Omental fat pad (tissue), 4 donors: Measurements from ENCODE around the gene KCNJ3. TPM values are rescaled to one million over a fixed set of nuclear protein-coding genes. Genes with fewer than 3 reads are reported as not detected.

Experiments
- ATAC-seq: fragments of 150-250 bp; one replicate; pipeline ENCODE4 v1.9.1; 2016; ENCODE audit warnings: mild to moderate bottlenecking, moderate library complexity; ENCODE audit not compliant: low FRiP score
- DNase-seq: peaks from one replicate; pipeline ENCODE4 v3.0.0-alpha.2; 2019; ENCODE audit warnings: low spot score
- CTCF ChIP-seq, 3 donors: fragments of 450-650 bp; IDR thresholded peaks; one replicate each; pipeline ENCODE4 v1.5.1; 2016 to 2017; ENCODE audit warnings: antibody characterized with exemption in 3 of 3, mild to moderate bottlenecking in 3 of 3, moderate library complexity in 2 of 3
- total RNA-seq, 4 donors: library from RNA; depleted of rRNA; stranded (reverse); fragments of >200 nt; gene quantifications; one replicate each; pipeline ENCODE4 v1.1.0, GENCODE V29; 2016

The KCNJ3 gene
- total RNA-seq, 4 donors from 2014 or later, result not detected

GRCh38 chr2:154704991-154705390 lies 6.5 kb downstream of the KCNJ3 start:
- no peak for TF ChIP-seq CTCF (IDR thresholded peaks at IDR 0.05)
- ATAC-seq (no peak), DNase-seq (no peak)

GRCh38 chr2:154706660-154707059 lies 8.2 kb downstream of the KCNJ3 start:
- no peak for TF ChIP-seq CTCF (IDR thresholded peaks at IDR 0.05)
- ATAC-seq (no peak), DNase-seq (no peak)

- no peak for TF ChIP-seq CTCF (IDR thresholded peaks at IDR 0.05)
- DNase-seq (no peak), ATAC-seq (no peak)
These were observed 9.6 kb downstream of the KCNJ3 start for GRCh38 chr2:154707994-154708575.

- DNase-seq (no peak), ATAC-seq (no peak)
- no peak for TF ChIP-seq CTCF (IDR thresholded peaks at IDR 0.05)
These were observed 10.7 kb downstream of the KCNJ3 start for GRCh38 chr2:154709215-154709614.

- no peak for TF ChIP-seq CTCF (IDR thresholded peaks at IDR 0.05)
- no peak for ATAC-seq
- DNase-seq, result no peak
These were observed 11.6 kb downstream of the KCNJ3 start for GRCh38 chr2:154710078-154710477.

- no peak for TF ChIP-seq CTCF (IDR thresholded peaks at IDR 0.05)
- no peak for ATAC-seq
- DNase-seq, result no peak
These were observed 12.2 kb downstream of the KCNJ3 start for GRCh38 chr2:154710685-154711084.

- TF ChIP-seq CTCF (IDR thresholded peaks at IDR 0.05), result no peak
- no peak for DNase-seq
- no peak for ATAC-seq
These were observed 15.2 kb downstream of the KCNJ3 start for GRCh38 chr2:154713675-154714074.
